ENCODE measurements around the gene PPP2R3A.

GRCh38 chr3:136106101-136106500, 140.6 kb downstream of the PPP2R3A start:
- TF ChIP-seq CTCF (IDR thresholded peaks at IDR 0.05) (no peak), POLR2A (IDR thresholded peaks at IDR 0.05) (no peak)

Measured in ovary (tissue), 3 donors.